H9 (cell line): ENCODE measurements around the gene ZNF804A. TPM values are rescaled to one million over a fixed set of nuclear protein-coding genes. Genes with fewer than 3 reads are reported as not detected.

Source experiments
- DNase-seq: peaks from one replicate; pipeline ENCODE4 v3.0.0-alpha.2; 2017
- H2AFZ ChIP-seq: one replicate; pipeline ENCODE4 v1.6.1; 2013; ENCODE audit warnings: mild to moderate bottlenecking, low read length, control low read depth, moderate library complexity
- H2AK5ac ChIP-seq: 2 replicates; pipeline ENCODE4 v1.6.1; 2013; ENCODE audit warnings: low read length, control low read depth, mixed read lengths; ENCODE audit not compliant: insufficient read length
- H2BK120ac ChIP-seq: one replicate; pipeline ENCODE4 v1.6.1; 2013; ENCODE audit warnings: low read depth, mild to moderate bottlenecking, low read length, control low read depth, inconsistent platforms; ENCODE audit not compliant: poor library complexity, severe bottlenecking
- H2BK12ac ChIP-seq: 2 replicates; pipeline ENCODE4 v1.6.1; 2013; ENCODE audit warnings: low read length, control low read depth, mixed read lengths, low read depth; ENCODE audit not compliant: insufficient read length
- H2BK15ac ChIP-seq: 2 replicates; pipeline ENCODE4 v1.6.1; 2013; ENCODE audit warnings: low read depth, low read length, control low read depth
- H2BK20ac ChIP-seq: one replicate; pipeline ENCODE4 v1.6.1; 2013; ENCODE audit warnings: low read depth, mild to moderate bottlenecking, low read length, control low read depth, inconsistent platforms; ENCODE audit not compliant: poor library complexity, severe bottlenecking
- H2BK5ac ChIP-seq: 2 replicates; pipeline ENCODE4 v1.6.1; 2013; ENCODE audit warnings: low read length, control low read depth, mixed read lengths; ENCODE audit not compliant: insufficient read length
- H3K14ac ChIP-seq: 2 replicates; pipeline ENCODE4 v1.6.1; 2013; ENCODE audit warnings: low read length, control low read depth; ENCODE audit not compliant: insufficient read depth
- H3K18ac ChIP-seq: 2 replicates; pipeline ENCODE4 v1.6.1; 2013; ENCODE audit warnings: low read depth, mild to moderate bottlenecking, mixed read lengths, low read length, control low read depth; ENCODE audit not compliant: insufficient read length
- H3K23ac ChIP-seq: 2 replicates; pipeline ENCODE4 v1.6.1; 2013; ENCODE audit warnings: low read length, control low read depth, mixed read lengths, low read depth; ENCODE audit not compliant: insufficient read length
- H3K23me2 ChIP-seq: 2 replicates; pipeline ENCODE4 v1.6.1; 2013; ENCODE audit warnings: low read depth, mild to moderate bottlenecking, mixed read lengths, low read length, control low read depth; ENCODE audit not compliant: insufficient read length, poor library complexity, severe bottlenecking
- H3K27ac ChIP-seq: 2 replicates; pipeline ENCODE4 v1.5.1; 2013; ENCODE audit warnings: low read length, control low read depth, mixed read lengths, low read depth; ENCODE audit not compliant: insufficient read length
- H3K27me3 ChIP-seq: 2 replicates; pipeline ENCODE4 v1.6.1; 2013; ENCODE audit warnings: low read length, control low read depth, inconsistent platforms; ENCODE audit not compliant: insufficient read depth
- H3K4ac ChIP-seq: 2 replicates; pipeline ENCODE4 v1.6.1; 2013; ENCODE audit warnings: low read depth, mild to moderate bottlenecking, control low read depth, inconsistent platforms, low read length, moderate library complexity
- H3K4me1 ChIP-seq: 2 replicates; pipeline ENCODE4 v1.6.1; 2013; ENCODE audit warnings: low read length, control low read depth, inconsistent platforms; ENCODE audit not compliant: insufficient read depth
- H3K4me2 ChIP-seq: 2 replicates; pipeline ENCODE4 v1.6.1; 2013; ENCODE audit warnings: low read length, control low read depth, mixed read lengths; ENCODE audit not compliant: insufficient read length, insufficient read depth
- H3K56ac ChIP-seq: 2 replicates; pipeline ENCODE4 v1.6.1; 2013; ENCODE audit warnings: low read depth, mild to moderate bottlenecking, mixed read lengths, low read length, control low read depth; ENCODE audit not compliant: insufficient read length
- H3K79me1 ChIP-seq: 2 replicates; pipeline ENCODE4 v1.6.1; 2013; ENCODE audit warnings: low read depth, mild to moderate bottlenecking, moderate library complexity, low read length, control low read depth, inconsistent platforms; ENCODE audit not compliant: insufficient read depth, poor library complexity, severe bottlenecking
- H3K79me2 ChIP-seq: 2 replicates; pipeline ENCODE4 v1.6.1; 2013; ENCODE audit warnings: low read length, control low read depth, inconsistent platforms; ENCODE audit not compliant: insufficient read depth
- H3K9ac ChIP-seq: 2 replicates; pipeline ENCODE4 v1.6.1; 2013; ENCODE audit warnings: low read length, control low read depth, mixed read lengths; ENCODE audit not compliant: insufficient read length; ENCODE audit errors: extremely low read depth
- H3K9me3 ChIP-seq: one replicate; pipeline ENCODE4 v1.6.1; 2013; ENCODE audit warnings: low read depth, low read length, inconsistent platforms; ENCODE audit not compliant: control insufficient read depth
- H3T11ph ChIP-seq: one replicate; pipeline ENCODE4 v1.6.1; 2013; ENCODE audit warnings: mild to moderate bottlenecking, low read length, control low read depth, inconsistent platforms
- H4K20me1 ChIP-seq: one replicate; pipeline ENCODE4 v1.6.1; 2013; ENCODE audit not compliant: control insufficient read depth, insufficient read length, insufficient read depth
- H4K5ac ChIP-seq: 2 replicates; pipeline ENCODE4 v1.6.1; 2013; ENCODE audit warnings: low read depth, mild to moderate bottlenecking, mixed read lengths, low read length, control low read depth; ENCODE audit not compliant: insufficient read length
- H4K8ac ChIP-seq: replicated peaks from 2 replicates; pipeline ENCODE4 v1.6.1; 2013; ENCODE audit warnings: low read length, control low read depth, mixed read lengths, low read depth; ENCODE audit not compliant: insufficient read length
- H4K91ac ChIP-seq: 2 replicates; pipeline ENCODE4 v1.6.1; 2013; ENCODE audit warnings: low read depth, mild to moderate bottlenecking, moderate library complexity, mixed read lengths, low read length, control low read depth; ENCODE audit not compliant: insufficient read length
- H3K27ac Mint-ChIP-seq, 3 experiments: 2 replicates in 2 of 3; 3 replicates in 1 of 3; pipeline ENCODE4 v1.8.0; 2020 to 2021; ENCODE audit warnings: mixed read lengths in 3 of 3, mild to moderate bottlenecking in 1 of 3, moderate library complexity in 1 of 3
- H3K27me3 Mint-ChIP-seq: 2 replicates; pipeline ENCODE4 v1.8.0; 2021; ENCODE audit warnings: low read depth, mild to moderate bottlenecking, moderate library complexity, mixed read lengths
- H3K36me3 Mint-ChIP-seq, 3 experiments: 2 replicates in 2 of 3; 3 replicates in 1 of 3; pipeline ENCODE4 v1.8.0; 2020 to 2021; ENCODE audit warnings: low read depth in 3 of 3, mixed read lengths in 3 of 3; ENCODE audit not compliant: insufficient read depth in 1 of 3
- H3K4me1 Mint-ChIP-seq, 2 experiments: 2 replicates each; pipeline ENCODE4 v1.8.0; 2020; ENCODE audit warnings: mixed read lengths in 2 of 2
- H3K4me3 Mint-ChIP-seq, 2 experiments: 2 replicates in 1 of 2; 3 replicates in 1 of 2; pipeline ENCODE4 v1.8.0; 2020 to 2021; ENCODE audit warnings: mild to moderate bottlenecking in 2 of 2, mixed read lengths in 2 of 2, moderate library complexity in 1 of 2
- H3K9me3 Mint-ChIP-seq, 2 experiments: 2 replicates in 1 of 2; 3 replicates in 1 of 2; pipeline ENCODE4 v1.8.0; 2020; ENCODE audit warnings: mild to moderate bottlenecking in 2 of 2, mixed read lengths in 2 of 2, moderate library complexity in 1 of 2
- WGBS: extraction: QIAGEN DNeasy Blood & Tissue Kit; methylation state at CpG from one replicate; pipeline ENCODE4 v1.1.7; 2013; ENCODE audit warnings: missing lambda C conversion rate, low lambda C conversion rate, mixed read lengths; ENCODE audit not compliant: insufficient read length; ENCODE audit errors: extremely low coverage; 5-methylcytosine and 5-hydroxymethylcytosine counted together
- total RNA-seq: library from RNA; stranded (reverse); gene quantifications from 2 replicates; pipeline ENCODE4 v1.2.1, GENCODE V29; 2021
- TF ChIP-seq, protein P1 (sequence below): fragments of 200-600 bp; sonication (generic); conservative IDR thresholded peaks from 3 replicates; pipeline ENCODE4 v1.8.0; 2021; ENCODE audit warnings: antibody characterized with exemption, mild to moderate bottlenecking

Gene ZNF804A
- total RNA-seq, 1 experiment from 2014 or later = not detected

DNA sequence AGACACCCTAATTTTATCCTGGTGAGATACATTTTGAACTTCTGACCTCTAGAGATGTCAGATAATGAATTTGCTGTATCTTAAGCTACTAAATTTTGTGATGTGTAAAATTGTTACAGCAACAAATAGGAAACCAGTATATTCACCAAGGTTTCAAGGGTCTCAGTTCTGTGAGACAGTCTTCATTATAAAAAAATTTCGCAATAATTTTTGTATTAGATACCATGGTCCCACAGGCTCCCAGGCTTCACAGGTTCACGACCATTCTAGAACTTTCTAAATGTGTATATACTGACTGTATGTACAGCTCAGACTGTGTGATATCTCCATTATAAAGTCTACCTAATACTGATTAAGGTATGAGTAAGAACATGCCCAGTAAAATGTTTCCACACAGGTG, 181.4 kb downstream of the ZNF804A start:
- Mint-ChIP-seq H3K9me3 (no peaks in the 10 kb centered on the region), H3K36me3 (no peaks in the 10 kb centered on the region), H3K27me3 (no peaks in the 10 kb centered on the region), H3K4me1 (peaks cover 5 to 7% of the 10 kb centered on the region in 2 experiments), H3K27ac (no peak overlapping the region), H3K4me3 (no peak overlapping the region)
- Histone ChIP-seq H3K9ac (no peak overlapping the region), H4K5ac (no peak overlapping the region), H4K8ac (no peak overlapping the region), H3K18ac (no peak overlapping the region), H2BK20ac (no peak overlapping the region), H3K56ac (no peak overlapping the region), H3K23ac (no peak overlapping the region), H3K4ac (no peak overlapping the region), H3K4me1 (no peaks in the 10 kb centered on the region), H3K23me2 (no peaks in the 10 kb centered on the region), H3K14ac (no peak overlapping the region), H2BK12ac (no peak overlapping the region), H2BK15ac (no peak overlapping the region), H3K27me3 (no peaks in the 10 kb centered on the region), H2AK5ac (no peak overlapping the region), H3T11ph (no peak overlapping the region), H3K79me2 (no peaks in the 10 kb centered on the region), H3K27ac (no peak overlapping the region), H4K91ac (no peak overlapping the region), H3K79me1 (no peaks in the 10 kb centered on the region), H3K4me2 (no peak overlapping the region), H4K20me1 (no peaks in the 10 kb centered on the region), H3K9me3 (no peaks in the 10 kb centered on the region), H2BK120ac (no peak overlapping the region), H2BK5ac (no peak overlapping the region), H2AFZ (no peak overlapping the region)
- no CpG with 5 or more reads among the region's 2 CpGs for WGBS
- TF ChIP-seq, protein P1, sequence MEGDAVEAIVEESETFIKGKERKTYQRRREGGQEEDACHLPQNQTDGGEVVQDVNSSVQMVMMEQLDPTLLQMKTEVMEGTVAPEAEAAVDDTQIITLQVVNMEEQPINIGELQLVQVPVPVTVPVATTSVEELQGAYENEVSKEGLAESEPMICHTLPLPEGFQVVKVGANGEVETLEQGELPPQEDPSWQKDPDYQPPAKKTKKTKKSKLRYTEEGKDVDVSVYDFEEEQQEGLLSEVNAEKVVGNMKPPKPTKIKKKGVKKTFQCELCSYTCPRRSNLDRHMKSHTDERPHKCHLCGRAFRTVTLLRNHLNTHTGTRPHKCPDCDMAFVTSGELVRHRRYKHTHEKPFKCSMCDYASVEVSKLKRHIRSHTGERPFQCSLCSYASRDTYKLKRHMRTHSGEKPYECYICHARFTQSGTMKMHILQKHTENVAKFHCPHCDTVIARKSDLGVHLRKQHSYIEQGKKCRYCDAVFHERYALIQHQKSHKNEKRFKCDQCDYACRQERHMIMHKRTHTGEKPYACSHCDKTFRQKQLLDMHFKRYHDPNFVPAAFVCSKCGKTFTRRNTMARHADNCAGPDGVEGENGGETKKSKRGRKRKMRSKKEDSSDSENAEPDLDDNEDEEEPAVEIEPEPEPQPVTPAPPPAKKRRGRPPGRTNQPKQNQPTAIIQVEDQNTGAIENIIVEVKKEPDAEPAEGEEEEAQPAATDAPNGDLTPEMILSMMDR = no peak
- DNase-seq = no peak
